ENCODE results near the gene USP14.

USP14 gene

GRCh38 chr18:240175-240574 lies 81.8 kb downstream of the USP14 start:
- DNase-seq = no peak

GRCh38 chr18:245282-245847 lies 87.0 kb downstream of the USP14 start:
- no peak for DNase-seq

- no peak for DNase-seq
These were observed 89.7 kb downstream of the USP14 start for GRCh38 chr18:248053-248452.

- no peak for DNase-seq
These were observed 92.3 kb downstream of the USP14 start for GRCh38 chr18:250685-251084.

GRCh38 chr18:251572-251971 lies 93.2 kb downstream of the USP14 start:
- no peak for DNase-seq

- DNase-seq = no peak
These were observed 94.8 kb downstream of the USP14 start for GRCh38 chr18:253121-253520.

- DNase-seq = no peak
These were observed 96.8 kb downstream of the USP14 start for GRCh38 chr18:255171-255570.

- no peak for DNase-seq
These were observed 102.2 kb downstream of the USP14 start for GRCh38 chr18:260547-260946.

GRCh38 chr18:261398-262073 lies 103.2 kb downstream of the USP14 start:
- no peak for DNase-seq

Measured in NCI-H1092 treated with DMSO at 0.1 percent for 48 hours (cell line).